HFFc6 (cell line): ENCODE results near the gene CRISPLD2. TPM values are rescaled to one million over a fixed set of nuclear protein-coding genes. Genes with fewer than 3 reads are reported as not detected.

Experiments used
- DNase-seq: peaks from one replicate; pipeline ENCODE4 v3.0.0-alpha.2; 2018
- H3K27ac Mint-ChIP-seq: 2 replicates; pipeline ENCODE4 v1.8.0; 2020; ENCODE audit warnings: mild to moderate bottlenecking, mixed read lengths
- H3K27me3 Mint-ChIP-seq: 2 replicates; pipeline ENCODE4 v1.8.0; 2021; ENCODE audit warnings: mild to moderate bottlenecking, moderate library complexity, mixed read lengths; ENCODE audit not compliant: insufficient read depth
- H3K36me3 Mint-ChIP-seq: 2 replicates; pipeline ENCODE4 v1.8.0; 2021; ENCODE audit warnings: low read depth, mixed read lengths
- H3K4me1 Mint-ChIP-seq: 2 replicates; pipeline ENCODE4 v1.8.0; 2020; ENCODE audit warnings: low read depth, mixed read lengths
- H3K4me3 Mint-ChIP-seq: 2 replicates; pipeline ENCODE4 v1.8.0; 2020; ENCODE audit warnings: mild to moderate bottlenecking, moderate library complexity, mixed read lengths
- H3K9me3 Mint-ChIP-seq: 2 replicates; pipeline ENCODE4 v1.8.0; 2020; ENCODE audit warnings: mild to moderate bottlenecking, mixed read lengths
- total RNA-seq, 6 experiments: library from RNA; stranded (reverse); fragmentation: NEBNext Ultra II Directional; extraction: Animal tissue kit (Norgen Biotek cat#: 25700); gene quantifications; 2 replicates in 1 of 6; 3 replicates in 5 of 6; pipeline ENCODE4 v1.2.3, GENCODE V29; 2021
- TF ChIP-seq, protein P1 (sequence below): fragments of 200-600 bp; sonication (generic); IDR thresholded peaks from 2 replicates; pipeline ENCODE4 v1.5.0; 2021; ENCODE audit warnings: antibody characterized with exemption, mild to moderate bottlenecking

CRISPLD2 gene
- total RNA-seq, 6 experiments from 2014 or later: 12.2 to 15.5 (median 13.6) TPM

DNA sequence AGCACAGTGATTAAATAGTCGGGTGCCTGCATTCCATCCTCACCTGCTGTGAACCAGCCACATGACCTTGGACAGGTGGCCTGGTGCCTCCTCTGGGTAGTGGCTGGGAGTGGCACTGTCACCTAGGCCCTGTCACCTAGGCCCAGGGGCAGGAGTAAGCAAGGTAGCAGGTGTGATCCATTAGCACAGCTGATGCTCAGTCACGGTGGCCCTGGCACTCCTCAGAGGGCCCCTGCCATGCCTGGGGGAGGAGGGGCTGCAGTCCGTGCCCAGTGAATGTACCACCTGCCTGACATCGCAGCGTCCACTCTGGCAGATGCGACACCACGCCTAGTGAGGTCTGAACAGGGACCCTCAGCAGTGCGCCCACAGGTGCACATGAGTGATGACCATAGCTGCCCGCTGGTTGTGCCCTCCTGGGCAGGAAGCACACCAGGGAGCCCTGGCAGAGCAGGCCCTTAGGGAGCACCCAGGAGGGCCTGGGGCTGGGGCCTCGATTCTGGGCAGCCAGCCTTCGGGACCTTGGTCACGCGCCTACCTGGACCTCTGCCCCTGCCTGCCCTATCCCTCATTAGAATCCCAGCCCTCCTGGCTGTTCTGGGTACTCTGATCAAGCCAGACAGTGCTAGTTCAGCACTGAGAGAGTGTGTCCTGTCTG is 33.1 kb upstream of the CRISPLD2 start:
- H3K36me3 Mint-ChIP-seq: 0 out of 2 replicates have a peak, but pooled peaks cover 4% of the 10 kb centered on the region
- TF ChIP-seq, protein P1, sequence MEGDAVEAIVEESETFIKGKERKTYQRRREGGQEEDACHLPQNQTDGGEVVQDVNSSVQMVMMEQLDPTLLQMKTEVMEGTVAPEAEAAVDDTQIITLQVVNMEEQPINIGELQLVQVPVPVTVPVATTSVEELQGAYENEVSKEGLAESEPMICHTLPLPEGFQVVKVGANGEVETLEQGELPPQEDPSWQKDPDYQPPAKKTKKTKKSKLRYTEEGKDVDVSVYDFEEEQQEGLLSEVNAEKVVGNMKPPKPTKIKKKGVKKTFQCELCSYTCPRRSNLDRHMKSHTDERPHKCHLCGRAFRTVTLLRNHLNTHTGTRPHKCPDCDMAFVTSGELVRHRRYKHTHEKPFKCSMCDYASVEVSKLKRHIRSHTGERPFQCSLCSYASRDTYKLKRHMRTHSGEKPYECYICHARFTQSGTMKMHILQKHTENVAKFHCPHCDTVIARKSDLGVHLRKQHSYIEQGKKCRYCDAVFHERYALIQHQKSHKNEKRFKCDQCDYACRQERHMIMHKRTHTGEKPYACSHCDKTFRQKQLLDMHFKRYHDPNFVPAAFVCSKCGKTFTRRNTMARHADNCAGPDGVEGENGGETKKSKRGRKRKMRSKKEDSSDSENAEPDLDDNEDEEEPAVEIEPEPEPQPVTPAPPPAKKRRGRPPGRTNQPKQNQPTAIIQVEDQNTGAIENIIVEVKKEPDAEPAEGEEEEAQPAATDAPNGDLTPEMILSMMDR: no peak
- no peak overlapping the region for H3K4me3 Mint-ChIP-seq
- peaks cover 2% of the 10 kb centered on the region; the same call in 1 of the 2 replicates for H3K27me3 Mint-ChIP-seq
- no peak overlapping the region for H3K27ac Mint-ChIP-seq
- no peaks in the 10 kb centered on the region for H3K9me3 Mint-ChIP-seq
- no peak for DNase-seq
- H3K4me1 Mint-ChIP-seq: peaks cover 28% of the 10 kb centered on the region

DNA sequence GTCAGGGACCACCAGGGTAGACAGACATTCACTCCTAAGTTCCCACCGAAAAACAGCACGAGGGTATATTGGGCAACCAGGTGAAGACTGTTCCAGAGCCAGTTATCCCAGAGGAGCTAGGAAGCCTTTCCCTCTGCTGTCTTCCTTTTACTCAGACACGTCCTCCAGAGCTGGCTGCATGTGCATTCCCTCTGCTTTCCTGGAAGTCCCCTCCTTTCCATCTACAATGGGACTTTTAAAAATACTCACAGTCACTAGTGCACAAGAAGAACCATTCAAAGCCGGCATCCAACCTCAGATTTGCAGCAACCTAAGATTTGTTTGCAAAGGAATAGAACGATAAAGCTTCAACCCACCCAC is 32.5 kb upstream of the CRISPLD2 start:
- no peak for DNase-seq
- H3K27ac Mint-ChIP-seq: no peak overlapping the region
- peaks cover 2% of the 10 kb centered on the region; the same call in 1 of the 2 replicates for H3K27me3 Mint-ChIP-seq
- TF ChIP-seq, protein P1: no peak
- H3K4me1 Mint-ChIP-seq: peaks cover 28% of the 10 kb centered on the region
- no peaks in the 10 kb centered on the region for H3K36me3 Mint-ChIP-seq
- no peaks in the 10 kb centered on the region for H3K9me3 Mint-ChIP-seq
- H3K4me3 Mint-ChIP-seq: no peak overlapping the region

DNA sequence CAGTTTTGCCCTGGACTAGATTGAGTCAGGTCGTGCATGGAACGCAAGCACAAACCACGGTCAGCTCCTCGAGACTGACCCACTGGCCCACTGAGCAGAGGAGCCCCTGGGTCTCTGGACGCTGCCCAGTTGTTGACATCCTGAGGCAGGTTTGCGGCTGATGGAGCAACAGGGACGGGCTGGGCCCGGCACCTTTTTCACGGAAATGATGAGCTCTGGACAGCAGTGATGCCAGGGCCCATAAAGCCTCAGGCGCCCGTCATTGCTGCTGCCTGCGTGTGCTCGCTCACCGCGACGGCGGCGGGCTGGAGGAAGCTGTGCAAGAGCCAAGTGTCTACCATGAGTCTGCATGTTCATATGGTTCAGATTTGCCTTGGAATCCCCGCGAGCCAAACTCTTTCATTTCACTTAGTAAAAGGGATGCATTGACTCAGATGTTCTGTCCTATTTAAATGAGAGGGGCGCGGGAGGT is 30.8 kb upstream of the CRISPLD2 start:
- Mint-ChIP-seq H3K27ac (peak overlapping the region; percentile 86), H3K36me3 (no peaks in the 10 kb centered on the region), H3K4me3 (peak overlapping the region; percentile 77), H3K4me1 (peaks cover 28% of the 10 kb centered on the region), H3K27me3 (peaks cover 2% of the 10 kb centered on the region; the same call in 1 of the 2 replicates), H3K9me3 (no peaks in the 10 kb centered on the region)
- peak; percentile 91 for DNase-seq
- TF ChIP-seq, protein P1: no peak

DNA sequence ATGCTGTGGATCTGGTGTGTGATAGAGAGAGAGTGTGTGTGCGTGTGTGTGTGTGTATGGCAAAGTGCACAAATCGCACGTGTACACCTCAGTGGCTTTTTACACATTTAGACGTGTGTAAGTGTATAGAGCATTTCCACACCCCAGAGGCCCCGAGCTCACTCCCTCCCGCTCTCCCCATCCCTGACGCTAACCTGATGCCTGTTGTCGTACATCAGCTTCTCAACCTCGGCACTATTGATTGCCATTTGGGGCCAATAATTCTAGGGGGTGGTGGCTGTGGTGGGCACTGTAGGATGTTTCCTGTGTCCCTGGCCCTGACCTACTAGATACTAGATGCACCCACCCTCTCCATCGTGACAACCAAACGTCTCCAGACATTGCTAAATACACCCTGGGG is 30.4 kb upstream of the CRISPLD2 start:
- DNase-seq: no peak
- Mint-ChIP-seq H3K4me1 (peaks cover 28% of the 10 kb centered on the region), H3K36me3 (no peaks in the 10 kb centered on the region), H3K27me3 (peaks cover 2% of the 10 kb centered on the region; the same call in 1 of the 2 replicates), H3K27ac (peak overlapping the region; percentile 86), H3K9me3 (no peaks in the 10 kb centered on the region), H3K4me3 (peak overlapping the region; percentile 77)
- TF ChIP-seq, protein P1: no peak

DNA sequence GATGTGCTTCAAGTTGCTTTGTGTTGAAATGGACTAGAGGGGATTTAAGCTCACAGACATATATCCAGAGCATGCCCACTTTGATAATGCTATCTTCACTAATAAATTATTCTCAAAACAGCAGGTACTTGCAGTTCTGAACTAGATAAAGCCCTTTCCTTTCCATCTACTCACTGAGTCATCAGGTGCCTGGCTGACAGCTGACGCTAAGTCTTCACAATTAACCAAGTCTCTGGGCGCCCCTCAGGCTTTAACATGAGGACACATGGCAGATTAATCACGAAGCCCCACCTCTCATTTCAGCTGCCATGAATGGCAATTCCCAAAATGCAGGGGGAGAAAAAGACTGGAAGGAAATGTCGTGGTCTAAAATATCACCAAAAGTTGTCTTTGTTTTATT is 29.5 kb upstream of the CRISPLD2 start:
- Mint-ChIP-seq H3K4me1 (peaks cover 33% of the 10 kb centered on the region), H3K9me3 (no peaks in the 10 kb centered on the region), H3K4me3 (no peak overlapping the region), H3K27me3 (peaks cover 2% of the 10 kb centered on the region; the same call in 1 of the 2 replicates), H3K36me3 (peaks cover 3% of the 10 kb centered on the region; the same call in 1 of the 2 replicates), H3K27ac (no peak overlapping the region; the same call in 1 of the 2 replicates)
- no peak for DNase-seq
- TF ChIP-seq, protein P1: no peak
